NOMO-1 treated with DMSO at 0.1 percent for 48 hours (cell line): ENCODE data around the gene FAM72D.
"Not testable (repeated sequence)": the region's sequence is repeated elsewhere in the genome, so short reads cannot be mapped to it uniquely, and the experiment has no call there.

Experiments
- DNase-seq: peaks from one replicate; lab custom pipeline; 2025; ENCODE audit not compliant: unreplicated experiment; lab: John Stamatoyannopoulos, UW

The FAM72D gene

GRCh38 chr1:145095284-145096057, at the start of gene FAM72D, which contains the start of gene SRGAP2B:
Gene FAM72D (plus strand): TSS chr1:145095974. CDS start chr1:145096848, 874 bp downstream.
Gene SRGAP2B (minus strand): TSS chr1:145095328. CDS start chr1:145092901, 2,427 bp downstream.
- not testable (repeated sequence) for DNase-seq

GRCh38 chr1:145047553-145047952, 48.2 kb upstream of the FAM72D start:
- DNase-seq = not testable (repeated sequence)

- DNase-seq = not testable (repeated sequence)
Measured at GRCh38 chr1:145048181-145048856, 47.5 kb upstream of the FAM72D start.

GRCh38 chr1:145052019-145052776, 43.6 kb upstream of the FAM72D start:
- DNase-seq = not testable (repeated sequence)

GRCh38 chr1:145053428-145053827, 42.3 kb upstream of the FAM72D start:
- DNase-seq = not testable (repeated sequence)

GRCh38 chr1:145055217-145055760, 40.5 kb upstream of the FAM72D start:
- DNase-seq = not testable (repeated sequence)

- DNase-seq = not testable (repeated sequence)
Measured at GRCh38 chr1:145058184-145058583, 37.6 kb upstream of the FAM72D start.

GRCh38 chr1:145063285-145063684, 32.5 kb upstream of the FAM72D start:
- not testable (repeated sequence) for DNase-seq

- not testable (repeated sequence) for DNase-seq
Measured at GRCh38 chr1:145063941-145064648, 31.7 kb upstream of the FAM72D start.

GRCh38 chr1:145065194-145065826, 30.5 kb upstream of the FAM72D start:
- not testable (repeated sequence) for DNase-seq

GRCh38 chr1:145066486-145066885, 29.3 kb upstream of the FAM72D start:
- DNase-seq = not testable (repeated sequence)

GRCh38 chr1:145071569-145071968, 24.2 kb upstream of the FAM72D start:
- DNase-seq = not testable (repeated sequence)

GRCh38 chr1:145074021-145074559, 21.7 kb upstream of the FAM72D start:
- not testable (repeated sequence) for DNase-seq

GRCh38 chr1:145076877-145077276, 18.9 kb upstream of the FAM72D start:
- DNase-seq = not testable (repeated sequence)

- DNase-seq = not testable (repeated sequence)
Measured at GRCh38 chr1:145077872-145078786, 17.6 kb upstream of the FAM72D start.

- not testable (repeated sequence) for DNase-seq
Measured at GRCh38 chr1:145078787-145079370, 16.9 kb upstream of the FAM72D start.

GRCh38 chr1:145079737-145080136, 16.0 kb upstream of the FAM72D start:
- DNase-seq = not testable (repeated sequence)

GRCh38 chr1:145080193-145080592, 15.6 kb upstream of the FAM72D start:
- DNase-seq = not testable (repeated sequence)
